WTC11 (cell line): Measurements from ENCODE around the gene C11orf21. TPM values are rescaled to one million over a fixed set of nuclear protein-coding genes. Genes with fewer than 3 reads are reported as not detected.
A peak's percentile ranks its signal among the peaks of the same experiment; 100 is the strongest.

ENCODE experiments used
- ATAC-seq: fragments of 200-7000 bp; cut with Tn5 transposase; 2 replicates; pipeline ENCODE4 v1.10.0; 2021; ENCODE audit warnings: mild to moderate bottlenecking, moderate library complexity
- CTCF ChIA-PET: fragments of 300-600 bp; sonication (Branson Sonifier 250); formaldehyde crosslinking; loops from one replicate; lab custom pipeline; 2021; ENCODE audit warnings: antibody characterized with exemption; lab: Charles Lee
- POLR2A ChIA-PET: fragments of 350-600 bp; sonication (Branson Sonifier 250); formaldehyde crosslinking; loops from one replicate; lab custom pipeline; 2021; ENCODE audit warnings: antibody characterized with exemption; lab: Charles Lee
- DNase-seq: peaks from one replicate; pipeline ENCODE4 v3.0.0; 2021; ENCODE audit warnings: low spot score
- H3K27ac Mint-ChIP-seq: 2 replicates; pipeline ENCODE4 v1.8.0; 2021; ENCODE audit warnings: mixed read lengths
- H3K27me3 Mint-ChIP-seq: 2 replicates; pipeline ENCODE4 v1.8.0; 2021; ENCODE audit warnings: low read depth, mild to moderate bottlenecking, moderate library complexity, mixed read lengths
- H3K36me3 Mint-ChIP-seq: 2 replicates; pipeline ENCODE4 v1.8.0; 2021; ENCODE audit warnings: mixed read lengths
- H3K4me1 Mint-ChIP-seq: 2 replicates; pipeline ENCODE4 v1.8.0; 2022; ENCODE audit warnings: mixed read lengths
- H3K4me3 Mint-ChIP-seq: 2 replicates; pipeline ENCODE4 v1.8.0; 2021; ENCODE audit warnings: mild to moderate bottlenecking, moderate library complexity, mixed read lengths
- H3K9me3 Mint-ChIP-seq: 2 replicates; pipeline ENCODE4 v1.8.0; 2021; ENCODE audit warnings: mixed read lengths
- ATF1 ChIP-seq: sonication (generic); formaldehyde crosslinking; IDR thresholded peaks from 2 replicates; pipeline ENCODE4 v1.8.1; 2023; ENCODE audit warnings: mild to moderate bottlenecking, moderate library complexity, missing genetic modification reagents
- CREB1 ChIP-seq: sonication (generic); formaldehyde crosslinking; IDR thresholded peaks from 2 replicates; pipeline ENCODE4 v1.8.0; 2023; ENCODE audit warnings: mild to moderate bottlenecking, missing genetic modification reagents
- ELF4 ChIP-seq: sonication (generic); formaldehyde crosslinking; IDR thresholded peaks from 2 replicates; pipeline ENCODE4 v1.8.1; 2022; ENCODE audit warnings: low read depth, mild to moderate bottlenecking, moderate library complexity, missing genetic modification reagents
- EMX1 ChIP-seq: fragments of 250-450 bp; sonication (Bioruptor Pico); IDR thresholded peaks from 2 replicates; pipeline ENCODE4 v1.8.0; 2021; ENCODE audit warnings: mild to moderate bottlenecking
- JAZF1 ChIP-seq: fragments of 250-450 bp; sonication (Bioruptor Pico); IDR thresholded peaks from 2 replicates; pipeline ENCODE4 v1.9.0; 2021; ENCODE audit warnings: moderate library complexity, mild to moderate bottlenecking, inconsistent platforms
- NFATC4 ChIP-seq: fragments of 250-450 bp; sonication (Bioruptor Pico); IDR thresholded peaks from 2 replicates; pipeline ENCODE4 v1.9.0; 2021; ENCODE audit warnings: mild to moderate bottlenecking
- NR3C1 ChIP-seq: sonication (generic); formaldehyde crosslinking; conservative IDR thresholded peaks from 2 replicates; pipeline ENCODE4 v1.8.1; 2023; ENCODE audit warnings: low read depth, mild to moderate bottlenecking, missing genetic modification reagents
- RELA ChIP-seq: sonication (generic); formaldehyde crosslinking; IDR thresholded peaks from 2 replicates; pipeline ENCODE4 v1.8.1; 2022; ENCODE audit warnings: missing genetic modification reagents, mild to moderate bottlenecking, borderline replicate concordance
- ZNF121 ChIP-seq: sonication (generic); formaldehyde crosslinking; IDR thresholded peaks from 2 replicates; pipeline ENCODE4 v1.8.0; 2023; ENCODE audit warnings: missing genetic modification reagents
- ZNF396 ChIP-seq: fragments of 250-450 bp; sonication (Bioruptor Pico); IDR thresholded peaks from 2 replicates; pipeline ENCODE4 v1.8.0; 2021; ENCODE audit warnings: mild to moderate bottlenecking, moderate library complexity, borderline replicate concordance
- total RNA-seq: library from RNA; stranded (reverse); gene quantifications from 3 replicates; pipeline ENCODE4 v1.2.3, GENCODE V29; 2021
- TF ChIP-seq, protein P1 (sequence below): sonication (generic); formaldehyde crosslinking; IDR thresholded peaks from 2 replicates; pipeline ENCODE4 v1.8.1; 2023; ENCODE audit warnings: mild to moderate bottlenecking, moderate library complexity, missing genetic modification reagents
- TF ChIP-seq, protein P2 (sequence below): fragments of 250-450 bp; sonication (Bioruptor Pico); conservative IDR thresholded peaks from 2 replicates; pipeline ENCODE4 v1.9.0; 2021; ENCODE audit warnings: mild to moderate bottlenecking
- TF ChIP-seq, protein P3 (sequence below): fragments of 250-450 bp; sonication (Bioruptor Pico); IDR thresholded peaks from 2 replicates; pipeline ENCODE4 v1.9.0; 2021; ENCODE audit warnings: mild to moderate bottlenecking
- TF ChIP-seq, protein P4 (sequence below): sonication (generic); formaldehyde crosslinking; IDR thresholded peaks from 2 replicates; pipeline ENCODE4 v1.8.0; 2023; ENCODE audit warnings: missing genetic modification reagents
- TF ChIP-seq, protein P5 (sequence below): sonication (generic); formaldehyde crosslinking; IDR thresholded peaks from 2 replicates; pipeline ENCODE4 v1.8.1; 2023; ENCODE audit warnings: mild to moderate bottlenecking, missing genetic modification reagents
- TF ChIP-seq, protein P6 (sequence below): sonication (generic); formaldehyde crosslinking; IDR thresholded peaks from 2 replicates; pipeline ENCODE4 v1.8.1; 2023; ENCODE audit warnings: mild to moderate bottlenecking, missing genetic modification reagents, moderate library complexity
- TF ChIP-seq, protein P7 (sequence below): sonication (generic); formaldehyde crosslinking; IDR thresholded peaks from 2 replicates; pipeline ENCODE4 v1.8.1; 2023; ENCODE audit warnings: mild to moderate bottlenecking, missing genetic modification reagents
- TF ChIP-seq, protein P8 (sequence below): sonication (generic); formaldehyde crosslinking; IDR thresholded peaks from 2 replicates; pipeline ENCODE4 v1.8.0; 2022; ENCODE audit warnings: mild to moderate bottlenecking, missing genetic modification reagents

C11orf21 gene
- total RNA-seq, 1 experiment from 2014 or later, result 0.24 TPM

DNA sequence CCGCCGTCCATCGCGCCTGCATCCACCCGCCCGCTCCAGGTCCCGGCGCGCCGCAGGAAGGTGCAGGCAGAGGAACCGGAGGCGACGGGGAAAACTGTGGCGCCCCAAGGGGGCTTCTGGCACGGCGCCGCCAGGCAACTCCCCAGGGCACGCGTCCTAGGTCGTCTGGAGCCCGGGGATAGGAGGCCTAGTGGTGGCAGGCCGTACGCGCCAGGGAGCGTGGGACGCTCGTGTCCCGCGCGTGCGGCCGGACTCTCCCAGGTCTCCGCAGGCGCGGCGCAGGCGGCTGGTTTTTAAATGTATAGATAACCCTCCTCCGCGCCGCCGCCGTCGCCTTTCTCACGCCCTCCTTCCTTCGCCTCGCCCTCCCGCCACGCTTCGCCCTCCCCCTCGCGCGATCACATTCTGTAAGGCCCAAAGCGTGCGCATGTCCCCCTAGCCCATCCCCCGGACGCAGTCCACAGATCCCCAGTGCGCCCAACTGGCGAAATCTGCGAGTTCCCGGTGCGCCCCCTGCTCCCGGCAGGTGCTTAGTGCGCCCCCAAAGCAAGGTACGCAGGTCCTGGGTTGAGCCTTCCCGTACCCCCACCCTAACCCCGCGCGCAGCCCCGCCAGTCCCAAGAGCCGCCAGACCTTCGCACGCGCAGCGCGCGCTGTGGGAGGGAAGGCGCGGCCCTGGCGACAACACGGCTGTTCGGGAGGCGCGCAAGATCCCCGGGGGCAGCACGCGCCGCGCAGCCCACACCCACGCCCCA lies 31.2 kb downstream of the C11orf21 start, which contains the start of gene ASCL2:
Gene ASCL2 (minus strand): TSS at position 267 of the 755 bp plus-strand sequence. CDS start 256 bp downstream, at position 11.
- CTCF ChIA-PET, result interaction anchor here (0.9 to 2.3 kb wide), 3 partner anchors 28 to 62 kb away, joined by 3 to 10 read pairs (median 6); no protein-coding TSS in a partner anchor
- Mint-ChIP-seq H3K4me1 (peaks cover 11% of the 10 kb centered on the region), H3K4me3 (peak within 1 kb of the TSS; percentile 53), H3K36me3 (no peaks in the 10 kb centered on the region), H3K9me3 (no peaks in the 10 kb centered on the region), H3K27ac (no peak within 1 kb of the TSS), H3K27me3 (peaks cover 76% of the 10 kb centered on the region)
- ATAC-seq, result no peak
- DNase-seq, result no peak
- TF ChIP-seq, protein P1, sequence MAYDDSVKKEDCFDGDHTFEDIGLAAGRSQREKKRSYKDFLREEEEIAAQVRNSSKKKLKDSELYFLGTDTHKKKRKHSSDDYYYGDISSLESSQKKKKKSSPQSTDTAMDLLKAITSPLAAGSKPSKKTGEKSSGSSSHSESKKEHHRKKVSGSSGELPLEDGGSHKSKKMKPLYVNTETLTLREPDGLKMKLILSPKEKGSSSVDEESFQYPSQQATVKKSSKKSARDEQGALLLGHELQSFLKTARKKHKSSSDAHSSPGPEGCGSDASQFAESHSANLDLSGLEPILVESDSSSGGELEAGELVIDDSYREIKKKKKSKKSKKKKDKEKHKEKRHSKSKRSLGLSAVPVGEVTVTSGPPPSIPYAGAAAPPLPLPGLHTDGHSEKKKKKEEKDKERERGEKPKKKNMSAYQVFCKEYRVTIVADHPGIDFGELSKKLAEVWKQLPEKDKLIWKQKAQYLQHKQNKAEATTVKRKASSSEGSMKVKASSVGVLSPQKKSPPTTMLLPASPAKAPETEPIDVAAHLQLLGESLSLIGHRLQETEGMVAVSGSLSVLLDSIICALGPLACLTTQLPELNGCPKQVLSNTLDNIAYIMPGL (CRISPR knock-in tag), result peak; percentile 7; the same call in 1 of the 2 replicates
- TF ChIP-seq ZNF121 (CRISPR knock-in tag) (no peak), ELF4 (CRISPR knock-in tag) (0 out of 2 replicates have a peak, but pooled peaks have one; percentile 7)
- POLR2A ChIA-PET, result no interaction called here

DNA sequence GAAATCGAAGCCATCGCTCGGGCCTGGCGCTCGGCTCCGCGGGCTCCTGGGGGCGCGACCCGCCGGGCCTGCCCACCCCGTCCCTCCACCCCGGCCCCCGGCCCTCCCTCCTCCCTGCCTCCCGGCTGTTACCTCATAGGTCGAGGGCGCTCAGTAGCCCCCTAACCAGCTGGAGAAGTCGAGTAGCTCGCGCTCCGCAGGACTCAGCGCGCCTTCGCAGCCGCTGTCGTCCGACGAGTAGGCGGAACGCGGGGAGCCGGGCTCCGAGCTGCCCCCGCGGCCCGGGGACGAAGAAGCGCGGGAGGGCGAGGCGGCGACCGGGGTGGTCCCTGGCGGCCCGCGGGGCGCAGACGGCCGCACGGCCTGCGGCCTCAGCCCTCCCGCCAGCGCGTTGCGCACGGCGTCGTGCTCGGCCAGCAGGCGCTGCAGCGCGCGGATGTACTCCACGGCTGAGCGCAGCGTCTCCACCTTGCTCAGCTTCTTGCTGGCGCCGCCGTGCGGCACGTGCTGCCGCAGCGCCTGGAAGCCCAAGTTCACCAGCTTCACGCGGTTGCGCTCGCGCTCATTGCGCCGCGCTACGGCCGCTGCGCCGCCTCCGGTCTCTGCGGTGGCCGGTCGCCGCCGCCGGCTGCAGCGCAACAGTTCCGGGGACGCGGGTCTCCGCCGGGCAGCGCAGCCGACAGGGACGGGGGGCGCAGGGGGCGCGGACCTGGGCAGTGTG lies 32.0 kb downstream of the C11orf21 start:
- Mint-ChIP-seq H3K9me3 (no peaks in the 10 kb centered on the region), H3K27me3 (peaks cover 81% of the 10 kb centered on the region), H3K4me3 (peak overlapping the region; percentile 47), H3K36me3 (no peaks in the 10 kb centered on the region), H3K27ac (no peak overlapping the region), H3K4me1 (peaks cover 11% of the 10 kb centered on the region)
- ChIA-PET POLR2A (no interaction called here), CTCF (interaction anchor here (0.7 to 2.3 kb wide), 6 partner anchors 29 to 149 kb away, joined by 3 to 10 read pairs (median 6); no protein-coding TSS in a partner anchor)
- DNase-seq, result peak; percentile 69
- peak; percentile 52 for ATAC-seq
- peak; percentile 98 for TF ChIP-seq CREB1 (CRISPR knock-in tag)
- TF ChIP-seq, protein P2, sequence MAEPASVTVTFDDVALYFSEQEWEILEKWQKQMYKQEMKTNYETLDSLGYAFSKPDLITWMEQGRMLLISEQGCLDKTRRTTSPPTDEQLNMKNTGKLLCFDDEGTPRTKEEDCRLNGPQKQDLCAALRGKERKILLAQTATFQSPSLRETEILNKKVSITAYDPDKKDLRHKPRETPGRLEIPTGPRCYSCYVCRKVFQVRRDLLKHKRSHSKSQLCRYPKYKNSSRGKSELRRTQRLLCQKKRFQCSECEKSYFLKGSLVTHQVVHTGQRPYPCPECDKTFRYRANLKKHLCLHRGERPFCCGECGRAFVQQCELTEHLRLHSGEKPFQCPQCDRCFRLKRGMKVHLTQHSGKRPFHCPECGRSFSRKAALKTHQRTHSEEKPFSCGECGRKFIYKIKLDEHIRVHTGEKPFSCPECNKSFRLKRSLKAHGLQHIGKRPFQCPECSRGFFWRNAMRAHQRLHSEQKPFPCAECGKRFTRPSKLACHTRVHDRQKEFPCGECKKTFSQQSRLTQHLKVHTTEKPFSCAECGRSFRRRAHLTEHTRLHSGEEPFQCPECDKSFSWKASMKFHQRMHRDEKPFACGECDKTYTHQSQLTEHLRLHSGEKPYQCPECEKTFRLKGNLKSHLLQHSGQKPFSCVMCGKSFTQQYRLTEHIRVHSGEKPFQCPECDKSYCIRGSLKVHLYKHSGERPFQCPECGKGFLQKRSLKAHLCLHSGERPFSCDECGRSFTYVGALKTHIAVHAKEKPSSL, result no peak
- 0 out of 2 replicates have a peak, but pooled peaks have one; percentile 89 for TF ChIP-seq NR3C1 (CRISPR knock-in tag)
- TF ChIP-seq, protein P3, sequence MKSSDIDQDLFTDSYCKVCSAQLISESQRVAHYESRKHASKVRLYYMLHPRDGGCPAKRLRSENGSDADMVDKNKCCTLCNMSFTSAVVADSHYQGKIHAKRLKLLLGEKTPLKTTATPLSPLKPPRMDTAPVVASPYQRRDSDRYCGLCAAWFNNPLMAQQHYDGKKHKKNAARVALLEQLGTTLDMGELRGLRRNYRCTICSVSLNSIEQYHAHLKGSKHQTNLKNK (CRISPR knock-in tag), result no peak
- peak; percentile 96; the same call in 1 of the 2 replicates for TF ChIP-seq ATF1 (CRISPR knock-in tag)
- TF ChIP-seq, protein P4, sequence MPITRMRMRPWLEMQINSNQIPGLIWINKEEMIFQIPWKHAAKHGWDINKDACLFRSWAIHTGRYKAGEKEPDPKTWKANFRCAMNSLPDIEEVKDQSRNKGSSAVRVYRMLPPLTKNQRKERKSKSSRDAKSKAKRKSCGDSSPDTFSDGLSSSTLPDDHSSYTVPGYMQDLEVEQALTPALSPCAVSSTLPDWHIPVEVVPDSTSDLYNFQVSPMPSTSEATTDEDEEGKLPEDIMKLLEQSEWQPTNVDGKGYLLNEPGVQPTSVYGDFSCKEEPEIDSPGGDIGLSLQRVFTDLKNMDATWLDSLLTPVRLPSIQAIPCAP (CRISPR knock-in tag), result peak; percentile 99
- TF ChIP-seq JAZF1 (CRISPR knock-in tag), result no peak
- TF ChIP-seq EMX1 (CRISPR knock-in tag), result no peak
- TF ChIP-seq NFATC4 (CRISPR knock-in tag), result no peak
- no peak for TF ChIP-seq ZNF396 (CRISPR knock-in tag)
- TF ChIP-seq, protein P5, sequence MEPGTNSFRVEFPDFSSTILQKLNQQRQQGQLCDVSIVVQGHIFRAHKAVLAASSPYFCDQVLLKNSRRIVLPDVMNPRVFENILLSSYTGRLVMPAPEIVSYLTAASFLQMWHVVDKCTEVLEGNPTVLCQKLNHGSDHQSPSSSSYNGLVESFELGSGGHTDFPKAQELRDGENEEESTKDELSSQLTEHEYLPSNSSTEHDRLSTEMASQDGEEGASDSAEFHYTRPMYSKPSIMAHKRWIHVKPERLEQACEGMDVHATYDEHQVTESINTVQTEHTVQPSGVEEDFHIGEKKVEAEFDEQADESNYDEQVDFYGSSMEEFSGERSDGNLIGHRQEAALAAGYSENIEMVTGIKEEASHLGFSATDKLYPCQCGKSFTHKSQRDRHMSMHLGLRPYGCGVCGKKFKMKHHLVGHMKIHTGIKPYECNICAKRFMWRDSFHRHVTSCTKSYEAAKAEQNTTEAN, result peak; percentile 98
- TF ChIP-seq, protein P6, sequence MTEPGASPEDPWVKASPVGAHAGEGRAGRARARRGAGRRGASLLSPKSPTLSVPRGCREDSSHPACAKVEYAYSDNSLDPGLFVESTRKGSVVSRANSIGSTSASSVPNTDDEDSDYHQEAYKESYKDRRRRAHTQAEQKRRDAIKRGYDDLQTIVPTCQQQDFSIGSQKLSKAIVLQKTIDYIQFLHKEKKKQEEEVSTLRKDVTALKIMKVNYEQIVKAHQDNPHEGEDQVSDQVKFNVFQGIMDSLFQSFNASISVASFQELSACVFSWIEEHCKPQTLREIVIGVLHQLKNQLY (CRISPR knock-in tag), result peak; percentile 89; the same call in 1 of the 2 replicates
- peak; percentile 94 for TF ChIP-seq ELF4 (CRISPR knock-in tag)
- TF ChIP-seq RELA (CRISPR knock-in tag), result peak; percentile 99
- TF ChIP-seq, protein P7, sequence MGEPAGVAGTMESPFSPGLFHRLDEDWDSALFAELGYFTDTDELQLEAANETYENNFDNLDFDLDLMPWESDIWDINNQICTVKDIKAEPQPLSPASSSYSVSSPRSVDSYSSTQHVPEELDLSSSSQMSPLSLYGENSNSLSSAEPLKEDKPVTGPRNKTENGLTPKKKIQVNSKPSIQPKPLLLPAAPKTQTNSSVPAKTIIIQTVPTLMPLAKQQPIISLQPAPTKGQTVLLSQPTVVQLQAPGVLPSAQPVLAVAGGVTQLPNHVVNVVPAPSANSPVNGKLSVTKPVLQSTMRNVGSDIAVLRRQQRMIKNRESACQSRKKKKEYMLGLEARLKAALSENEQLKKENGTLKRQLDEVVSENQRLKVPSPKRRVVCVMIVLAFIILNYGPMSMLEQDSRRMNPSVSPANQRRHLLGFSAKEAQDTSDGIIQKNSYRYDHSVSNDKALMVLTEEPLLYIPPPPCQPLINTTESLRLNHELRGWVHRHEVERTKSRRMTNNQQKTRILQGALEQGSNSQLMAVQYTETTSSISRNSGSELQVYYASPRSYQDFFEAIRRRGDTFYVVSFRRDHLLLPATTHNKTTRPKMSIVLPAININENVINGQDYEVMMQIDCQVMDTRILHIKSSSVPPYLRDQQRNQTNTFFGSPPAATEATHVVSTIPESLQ (CRISPR knock-in tag), result peak; percentile 86
- TF ChIP-seq, protein P8, sequence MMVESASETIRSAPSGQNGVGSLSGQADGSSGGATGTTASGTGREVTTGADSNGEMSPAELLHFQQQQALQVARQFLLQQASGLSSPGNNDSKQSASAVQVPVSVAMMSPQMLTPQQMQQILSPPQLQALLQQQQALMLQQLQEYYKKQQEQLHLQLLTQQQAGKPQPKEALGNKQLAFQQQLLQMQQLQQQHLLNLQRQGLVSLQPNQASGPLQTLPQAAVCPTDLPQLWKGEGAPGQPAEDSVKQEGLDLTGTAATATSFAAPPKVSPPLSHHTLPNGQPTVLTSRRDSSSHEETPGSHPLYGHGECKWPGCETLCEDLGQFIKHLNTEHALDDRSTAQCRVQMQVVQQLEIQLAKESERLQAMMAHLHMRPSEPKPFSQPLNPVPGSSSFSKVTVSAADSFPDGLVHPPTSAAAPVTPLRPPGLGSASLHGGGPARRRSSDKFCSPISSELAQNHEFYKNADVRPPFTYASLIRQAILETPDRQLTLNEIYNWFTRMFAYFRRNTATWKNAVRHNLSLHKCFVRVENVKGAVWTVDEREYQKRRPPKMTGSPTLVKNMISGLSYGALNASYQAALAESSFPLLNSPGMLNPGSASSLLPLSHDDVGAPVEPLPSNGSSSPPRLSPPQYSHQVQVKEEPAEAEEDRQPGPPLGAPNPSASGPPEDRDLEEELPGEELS (CRISPR knock-in tag), result peak; percentile 100
